Transverse colon (tissue), 4 donors: ENCODE measurements around the gene ARSI. TPM values are rescaled to one million over a fixed set of nuclear protein-coding genes. Genes with fewer than 3 reads are reported as not detected.
A peak's percentile ranks its signal among the peaks of the same experiment; 100 is the strongest.

Experiments
- DNase-seq: peaks from one replicate; pipeline ENCODE4 v3.0.0-alpha.2; 2019
- H3K27ac ChIP-seq, 4 donors: fragments of 200-600 bp; sonication (generic); 2 replicates each; pipeline ENCODE4 v1.5.1; 2016 to 2018; ENCODE audit warnings: inconsistent platforms in 4 of 4
- H3K27me3 ChIP-seq: fragments of 200-600 bp; sonication (generic); 2 replicates; pipeline ENCODE4 v1.5.1; 2017; ENCODE audit warnings: inconsistent platforms
- H3K36me3 ChIP-seq, 4 donors: fragments of 200-600 bp; sonication (generic); 2 replicates each; pipeline ENCODE4 v1.5.1; 2017 to 2019; ENCODE audit warnings: inconsistent platforms in 4 of 4
- H3K4me1 ChIP-seq, 4 donors: fragments of 200-600 bp; sonication (generic); 2 replicates each; pipeline ENCODE4 v1.5.1; 2017 to 2020; ENCODE audit warnings: inconsistent platforms in 4 of 4
- H3K4me3 ChIP-seq, 4 donors: fragments of 200-600 bp; sonication (generic); 1 replicate in 1 of 4; 2 replicates in 3 of 4; pipeline versions ENCODE4 v1.5.1 to v1.6.1; 2017 to 2019; ENCODE audit warnings: inconsistent platforms in 4 of 4
- H3K9me3 ChIP-seq, 2 donors: fragments of 200-600 bp; sonication (generic); 2 replicates each; pipeline ENCODE4 v1.5.1; 2017 to 2019; ENCODE audit warnings: inconsistent platforms in 2 of 2
- CTCF ChIP-seq, 5 experiments: fragments of 200-600 bp in 3 of 5; fragments of 450-650 bp in 2 of 5; sonication (generic) in 3 of 5; IDR thresholded peaks; 1 replicate in 2 of 5; 2 replicates in 3 of 5; pipeline ENCODE4 v1.5.1; 2016 to 2017; ENCODE audit warnings: antibody characterized with exemption in 5 of 5, inconsistent platforms in 3 of 5, mild to moderate bottlenecking in 2 of 5, moderate library complexity in 1 of 5
- EP300 ChIP-seq: sonication (generic); formaldehyde crosslinking; IDR thresholded peaks from one replicate; pipeline ENCODE4 v1.6.1; 2017; ENCODE audit warnings: antibody characterized with exemption, low read depth
- POLR2A ChIP-seq: fragments of 450-650 bp; IDR thresholded peaks from one replicate; pipeline ENCODE4 v1.6.1; 2016; ENCODE audit warnings: antibody characterized with exemption, mild to moderate bottlenecking, moderate library complexity
- POLR2AphosphoS5 ChIP-seq, 3 donors: sonication (generic); formaldehyde crosslinking; IDR thresholded peaks; one replicate each; pipeline ENCODE4 v1.6.1; 2016; ENCODE audit warnings: antibody characterized with exemption in 3 of 3
- WGBS, 2 donors: methylation state at CpG; one replicate each; pipeline ENCODE4 v1.1.5; 2018; ENCODE audit warnings: low coverage in 1 of 2; 5-methylcytosine and 5-hydroxymethylcytosine counted together
- in situ Hi-C, 4 donors: fragments of 200-750 bp; cut with MboI; loops; one replicate each; pipeline versions ENCODE4 v1.15.0 to v1.15.1; 2017; ENCODE audit warnings: low sequenced_read_pairs in 3 of 4, low pct_ligation_motif_present in 1 of 4, low pct_unique_long_range_greater_than_20kb in 1 of 4
- intact Hi-C: fragments of 100-400 bp; cut with DNase I; formaldehyde crosslinking; loops from one replicate; pipeline ENCODE4 v1.15.1; 2023; ENCODE audit warnings: low total_unique reads
- total RNA-seq, 4 donors: library from RNA; depleted of rRNA; stranded (reverse); fragments of >200 nt; gene quantifications; one replicate each; pipeline ENCODE4 v1.1.0, GENCODE V29; 2016

ARSI gene
- total RNA-seq, 4 donors from 2014 or later: 0.48 to 1.6 TPM; not detected in 2

DNA sequence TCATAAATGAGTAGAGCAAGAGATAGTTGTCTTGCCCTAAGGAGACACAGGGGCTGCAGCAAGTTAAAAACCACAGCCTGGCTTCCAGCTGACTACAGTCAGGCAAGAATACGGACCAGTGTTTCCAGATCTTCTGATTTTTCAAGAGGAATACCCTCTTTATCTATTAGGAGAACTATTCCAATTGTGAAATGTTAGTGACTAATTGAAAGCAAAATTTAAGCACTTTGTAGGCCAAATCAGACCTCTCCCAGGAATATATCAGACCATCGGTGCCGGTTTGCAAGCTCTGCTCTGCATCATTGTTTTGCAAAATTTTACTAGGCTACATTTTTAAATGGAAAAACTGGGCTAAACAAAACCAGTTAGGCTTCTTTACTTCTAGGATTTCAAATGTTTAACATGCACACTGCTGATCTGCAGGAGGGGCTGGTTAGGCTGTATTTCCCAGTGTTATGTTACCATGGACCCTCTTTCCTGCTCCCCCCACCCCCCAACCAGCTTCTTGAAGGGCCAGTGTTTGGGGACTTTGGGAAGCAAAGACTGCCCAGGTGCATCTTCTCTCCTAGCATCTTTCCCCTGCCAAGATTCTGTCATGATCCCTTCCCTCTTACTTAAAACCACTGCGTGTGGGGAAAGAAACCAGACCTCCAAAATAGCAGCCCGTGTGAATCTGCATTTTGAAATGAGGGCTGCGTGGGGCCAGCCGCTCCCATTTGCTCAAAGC is 1.1 kb upstream of the ARSI start:
- Histone ChIP-seq H3K4me3 (no peak overlapping the region), H3K4me1 (peaks cover 0 to 32% (median 8%) of the 10 kb centered on the region in 4 donors), H3K27me3 (peaks cover 37% of the 10 kb centered on the region), H3K36me3 (no peaks in the 10 kb centered on the region), H3K9me3 (no peaks in the 10 kb centered on the region), H3K27ac (peak overlapping the region; percentile 46 to 67 (median 50))
- no peak for DNase-seq
- in situ Hi-C loops: no loop called here
- 70 to 90% methylated on average over 4 to 7 of the region's 7 CpGs for WGBS, 2 donors
- TF ChIP-seq POLR2AphosphoS5 (IDR thresholded peaks at IDR 0.05): no peak
- TF ChIP-seq CTCF (IDR thresholded peaks at IDR 0.05): no peak
- no peak for TF ChIP-seq POLR2A
- no peak for TF ChIP-seq EP300
- intact Hi-C loops: no loop called here

GRCh38 chr5:150303070-150303615 is 438 bp upstream of the ARSI start:
- H3K4me1 ChIP-seq: peaks cover 0 to 32% (median 8%) of the 10 kb centered on the region in 4 donors
- peak overlapping the region in 1 of 4 donors; percentile 27 for H3K4me3 ChIP-seq
- no peak for TF ChIP-seq CTCF (IDR thresholded peaks at IDR 0.05)
- TF ChIP-seq EP300: no peak
- no peak for TF ChIP-seq POLR2AphosphoS5 (IDR thresholded peaks at IDR 0.05)
- no peak for TF ChIP-seq POLR2A
- no peaks in the 10 kb centered on the region for H3K36me3 ChIP-seq
- DNase-seq: no peak
- no peaks in the 10 kb centered on the region for H3K9me3 ChIP-seq
- H3K27ac ChIP-seq: peak overlapping the region; percentile 46 to 67 (median 50)
- 33% methylated on average over 16 of the region's 16 CpGs; no CpG with 5 or more reads in 1 of the 2 donors for WGBS, 2 donors
- in situ Hi-C loops: no loop called here
- intact Hi-C loops: no loop called here
- peaks cover 37% of the 10 kb centered on the region for H3K27me3 ChIP-seq

DNA sequence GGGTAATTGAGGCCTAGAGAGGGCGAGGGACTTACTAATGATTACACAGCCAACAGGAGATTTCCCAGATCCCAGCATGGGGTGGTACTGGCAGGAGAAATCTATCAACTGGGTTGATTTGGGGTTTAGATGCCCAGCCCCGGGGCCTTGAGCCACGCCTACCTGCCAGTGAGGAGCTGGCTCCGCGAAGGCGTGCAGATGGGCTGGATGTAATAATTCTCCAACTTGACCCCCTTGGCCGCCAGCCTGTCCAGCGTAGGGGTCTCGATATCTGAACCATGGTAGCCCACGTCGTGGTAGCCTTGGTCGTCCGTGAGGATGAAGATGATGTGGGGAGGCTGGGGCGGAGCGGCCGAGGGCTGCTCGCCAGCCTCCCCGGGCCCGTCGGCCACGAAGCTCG is 804 bp downstream of the ARSI start:
- peak overlapping the region; percentile 46 to 67 (median 50) for H3K27ac ChIP-seq

More for the DNA sequence above, 804 bp downstream of the ARSI start:
- TF ChIP-seq POLR2AphosphoS5 (IDR thresholded peaks at IDR 0.05) (no peak), POLR2A (no peak), CTCF (IDR thresholded peaks at IDR 0.05) (no peak), EP300 (no peak)
- in situ Hi-C loops (no loop called here), intact Hi-C loops (no loop called here)
- Histone ChIP-seq H3K4me1 (peaks cover 0 to 32% (median 8%) of the 10 kb centered on the region in 4 donors), H3K36me3 (no peaks in the 10 kb centered on the region), H3K4me3 (peak overlapping the region in 2 of 4 donors; percentile 27 to 33), H3K9me3 (no peaks in the 10 kb centered on the region), H3K27me3 (peaks cover 37% of the 10 kb centered on the region)
- DNase-seq: no peak
- WGBS, 2 donors: 34% methylated on average over 15 of the region's 22 CpGs; no CpG with 5 or more reads in 1 of the 2 donors
